Hepatic stellate cell (primary cell): ENCODE data around the gene SMIM14.
"Not testable (repeated sequence)": the region's sequence is repeated elsewhere in the genome, so short reads cannot be mapped to it uniquely, and the experiment has no call there.

ENCODE experiments used
- DNase-seq: peaks from one replicate; pipeline ENCODE4 v3.0.0; 2011; ENCODE audit warnings: low spot score

Gene SMIM14

DNA sequence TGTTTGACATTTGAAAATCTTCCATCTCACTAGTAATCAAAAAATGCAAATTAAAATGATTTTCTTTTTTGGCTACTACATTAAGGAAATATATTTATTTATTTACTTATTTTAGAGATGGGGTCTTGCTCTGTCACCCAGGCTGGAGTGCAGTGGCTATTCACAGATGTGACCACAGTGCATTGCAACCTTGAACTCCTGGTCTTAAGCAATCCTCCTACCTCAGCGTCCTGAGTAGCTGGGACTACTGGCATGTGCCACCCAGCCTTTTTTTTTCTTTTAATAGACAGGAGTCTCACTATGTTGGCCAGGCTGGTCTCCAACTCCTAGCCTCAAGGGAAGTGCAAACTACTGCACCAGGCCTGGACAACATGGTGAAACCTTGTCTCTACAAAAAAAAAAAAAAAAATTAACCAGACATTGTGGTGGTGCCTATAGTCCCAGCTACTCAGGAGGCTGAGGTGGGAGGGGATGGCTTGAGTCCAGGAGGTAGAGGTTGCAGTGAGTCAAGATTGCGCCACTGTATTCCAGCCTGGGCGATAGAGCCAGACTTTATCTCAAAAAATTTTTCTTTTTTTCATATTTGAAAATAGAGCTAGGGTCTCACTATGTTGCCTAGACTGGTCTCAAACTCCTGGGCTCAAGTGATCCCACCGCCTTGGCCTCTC, 4.4 kb upstream of the SMIM14 start:
- no peak for DNase-seq

DNA sequence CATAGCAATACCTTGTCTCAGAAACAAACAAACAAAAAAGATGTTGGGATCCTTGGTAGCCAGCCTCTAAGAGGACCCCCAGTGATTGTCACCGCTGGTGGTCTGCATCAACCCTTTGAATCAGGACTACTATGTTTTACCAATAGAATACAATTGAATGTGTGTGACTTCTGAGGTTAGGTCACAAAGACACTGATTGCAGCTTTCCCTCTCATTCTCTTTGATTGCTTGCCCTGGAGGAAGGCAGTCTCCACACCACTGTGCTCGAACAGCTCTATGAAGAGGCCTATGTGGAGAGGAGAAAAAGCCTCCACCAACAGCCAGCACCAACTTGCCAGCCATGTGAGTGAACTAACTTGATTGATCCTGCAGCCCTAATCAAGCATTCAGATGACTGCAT, 2.8 kb upstream of the SMIM14 start:
- DNase-seq = no peak

DNA sequence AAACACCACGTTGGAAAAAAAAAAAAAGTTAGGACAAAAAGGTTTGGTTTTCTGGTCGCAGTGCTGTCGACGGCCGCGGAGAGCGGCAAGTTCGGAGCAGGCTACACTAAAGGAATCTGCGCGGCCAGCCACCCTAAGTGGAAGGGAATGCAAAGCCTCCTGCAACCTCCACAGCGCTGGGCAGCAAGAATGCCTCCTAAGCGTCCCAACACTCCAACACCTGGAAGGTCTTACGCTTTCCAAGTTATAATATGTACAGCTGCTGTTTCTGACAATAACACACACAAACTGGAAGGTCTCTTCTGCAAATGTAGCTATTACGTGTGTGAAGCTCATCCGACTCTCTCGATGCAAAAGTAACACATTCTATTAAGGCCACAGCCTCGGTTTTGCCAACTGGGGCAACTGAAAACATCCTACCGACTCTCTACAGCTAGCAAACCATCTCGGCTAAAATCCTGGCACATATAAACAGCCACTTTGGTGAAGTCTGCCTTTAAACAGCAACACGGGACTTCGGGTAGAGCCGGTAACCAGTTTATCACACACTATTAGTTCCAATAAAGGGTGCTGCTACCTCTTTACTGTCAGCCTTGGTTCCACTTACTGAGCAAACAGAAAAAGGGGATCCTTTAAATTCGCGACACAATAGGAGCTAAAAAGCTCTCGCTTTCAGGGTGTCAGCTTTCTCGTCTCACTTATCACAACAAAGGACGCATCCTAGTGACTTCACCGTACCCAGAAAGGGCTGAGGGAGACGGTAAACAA, 895 bp downstream of the SMIM14 start:
- peak; percentile 53 for DNase-seq

DNA sequence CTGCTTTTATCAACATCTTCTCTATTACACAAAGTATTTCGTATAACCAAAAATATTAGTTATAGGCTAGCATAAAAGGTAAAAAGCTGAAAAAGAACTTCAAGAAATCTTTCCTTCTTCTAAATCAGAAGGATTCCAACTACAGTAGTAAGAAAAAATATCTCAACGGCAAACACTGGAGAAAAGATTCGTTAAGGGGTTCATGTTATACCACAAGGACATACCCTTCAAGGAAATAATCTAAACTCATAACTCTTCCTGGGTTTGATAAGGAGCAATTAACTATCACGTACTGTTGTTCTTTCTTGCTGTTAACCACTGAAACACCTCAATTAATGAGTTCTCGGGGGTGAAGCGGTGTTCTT, 1.5 kb downstream of the SMIM14 start:
- DNase-seq = no peak

DNA sequence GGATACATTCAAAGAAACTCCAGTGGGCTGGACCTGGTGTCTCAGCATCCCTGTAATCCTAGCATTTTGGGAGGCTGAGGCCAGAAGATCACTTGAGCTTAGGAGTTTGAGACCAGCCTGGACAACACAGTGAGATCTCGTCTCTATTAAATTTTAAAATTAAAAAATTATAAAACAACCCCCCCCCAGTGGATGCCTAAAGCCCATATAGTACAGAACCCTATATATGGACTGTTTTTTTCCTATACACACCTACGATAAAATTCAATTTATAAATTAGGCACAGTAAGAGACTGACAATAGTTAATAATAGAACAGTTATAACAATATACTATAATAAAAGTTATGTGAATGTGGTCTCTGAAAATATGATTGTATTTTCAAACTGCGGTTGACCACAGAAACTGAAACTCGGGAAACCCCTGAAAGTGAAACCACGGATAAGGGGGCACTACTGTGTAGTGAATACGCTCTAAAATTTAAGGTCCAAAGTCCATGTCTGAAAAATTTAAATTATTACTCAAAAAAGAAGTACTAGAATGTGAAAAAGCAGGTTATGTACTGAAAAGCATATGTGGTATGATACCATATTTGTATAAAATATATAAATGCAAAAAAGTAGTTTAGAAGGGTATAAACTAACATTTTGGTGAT, 2.0 kb downstream of the SMIM14 start:
- no peak for DNase-seq

DNA sequence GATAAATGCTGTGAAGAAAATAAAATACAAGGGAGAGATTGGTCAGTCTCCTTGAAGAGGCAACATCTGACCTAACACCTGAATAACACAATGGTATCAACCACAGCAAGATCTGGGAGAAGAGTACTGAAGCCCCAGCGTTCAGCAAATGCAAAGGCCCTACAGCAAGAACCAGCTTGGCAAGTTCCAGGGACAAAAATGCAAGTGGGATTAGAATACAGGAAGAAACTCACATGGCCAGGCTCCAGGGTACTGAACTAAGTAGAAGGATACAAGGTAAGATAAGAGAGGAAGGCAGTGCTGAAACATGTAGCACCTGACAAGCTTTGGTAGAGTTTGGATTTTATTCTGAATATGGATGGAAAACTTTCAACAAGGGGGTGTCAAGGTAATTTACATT, 3.6 kb downstream of the SMIM14 start:
- no peak for DNase-seq

DNA sequence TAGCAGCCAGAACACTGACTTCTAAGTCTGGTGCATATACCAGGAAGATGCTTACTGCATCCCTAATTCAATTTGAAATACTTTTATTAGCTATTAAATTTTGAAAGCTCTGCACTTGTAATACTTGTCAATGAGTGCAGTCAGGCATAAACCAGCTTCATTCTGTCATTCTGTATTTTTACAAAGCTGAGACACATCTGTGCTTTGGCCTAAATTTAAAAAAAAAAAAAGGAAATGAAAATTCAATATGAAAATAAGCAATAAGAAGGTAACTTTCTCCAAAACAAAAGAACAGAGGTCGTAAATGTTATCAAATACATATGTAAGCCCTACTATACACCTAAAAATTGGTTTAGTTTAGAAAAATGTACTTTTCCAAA, 7.0 kb downstream of the SMIM14 start:
- no peak for DNase-seq

DNA sequence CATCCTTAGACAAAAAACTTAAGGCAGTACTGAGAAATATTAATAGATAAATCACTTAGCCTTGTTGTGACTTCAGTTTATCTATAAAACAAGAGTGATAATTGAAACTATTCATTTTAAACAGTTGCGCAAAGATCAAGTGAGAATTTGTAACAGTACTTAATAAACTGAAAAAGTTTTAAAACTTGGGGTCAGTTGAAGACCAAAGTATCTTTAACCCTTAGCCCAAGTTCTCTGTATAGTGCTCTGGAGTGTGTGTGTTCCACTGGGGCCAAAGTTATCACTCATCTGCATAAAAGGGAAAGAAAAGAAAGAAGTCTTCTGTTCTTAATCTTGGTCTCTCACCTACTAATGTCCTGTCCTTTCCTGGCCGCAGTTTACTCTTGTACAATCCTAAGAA, 11.3 kb downstream of the SMIM14 start:
- DNase-seq = no peak

DNA sequence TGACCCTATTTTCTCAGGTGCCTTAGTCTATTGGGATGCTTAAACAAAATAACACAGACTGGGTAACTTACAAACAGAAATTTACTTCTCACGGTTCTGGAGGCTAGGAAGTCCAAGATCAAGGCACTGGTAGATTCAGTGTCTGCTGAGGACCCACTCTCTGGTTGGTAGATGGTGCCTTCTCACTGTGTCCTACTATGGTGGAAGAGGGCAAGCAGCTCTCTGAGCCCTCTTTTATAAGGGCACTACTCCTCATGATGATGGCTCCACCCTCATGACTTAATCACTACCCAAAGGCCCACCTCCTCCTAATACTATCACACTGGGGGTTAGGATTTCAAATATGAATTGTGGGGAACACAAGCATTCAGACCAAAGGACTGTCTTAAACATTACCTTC, 11.8 kb downstream of the SMIM14 start:
- DNase-seq = no peak

DNA sequence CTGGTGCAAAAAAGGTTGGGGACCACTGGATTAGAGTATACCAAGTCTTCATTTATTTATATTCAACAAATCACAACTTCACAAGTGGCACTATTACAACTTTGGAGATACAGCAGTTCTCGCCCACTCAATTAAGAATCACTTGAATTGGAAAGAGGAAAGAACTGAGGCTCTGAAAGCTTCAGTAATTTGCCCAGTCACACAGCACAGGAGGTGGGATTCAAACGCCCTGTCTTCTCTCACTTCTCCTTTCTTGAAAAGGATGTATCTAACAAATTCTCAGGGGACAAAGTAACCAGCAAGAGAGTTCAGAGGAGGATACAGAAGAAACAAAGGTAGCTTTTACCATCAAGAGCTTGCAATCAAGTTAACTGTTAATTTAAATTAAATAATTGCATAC, 12.4 kb downstream of the SMIM14 start:
- DNase-seq = no peak

DNA sequence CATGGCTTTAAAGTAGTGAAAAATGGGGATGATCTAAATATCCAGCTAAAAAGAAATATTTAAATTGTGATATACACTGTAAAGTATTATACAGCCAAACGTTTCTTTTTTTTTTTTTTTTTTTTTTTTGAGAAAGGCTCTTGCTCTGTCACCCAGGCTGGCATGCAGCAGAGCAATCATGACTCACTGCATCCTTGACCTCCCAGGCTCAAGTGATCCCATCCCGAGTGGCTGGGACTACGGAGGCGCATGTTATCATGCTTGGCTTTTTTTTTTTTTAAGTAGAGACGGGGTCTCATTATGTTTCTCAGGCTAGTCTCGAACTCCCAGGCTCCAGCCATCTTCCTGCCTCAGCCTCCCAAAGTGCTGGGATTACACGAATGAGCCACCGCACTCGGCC, 17.1 kb downstream of the SMIM14 start:
- peak; percentile 27 for DNase-seq

DNA sequence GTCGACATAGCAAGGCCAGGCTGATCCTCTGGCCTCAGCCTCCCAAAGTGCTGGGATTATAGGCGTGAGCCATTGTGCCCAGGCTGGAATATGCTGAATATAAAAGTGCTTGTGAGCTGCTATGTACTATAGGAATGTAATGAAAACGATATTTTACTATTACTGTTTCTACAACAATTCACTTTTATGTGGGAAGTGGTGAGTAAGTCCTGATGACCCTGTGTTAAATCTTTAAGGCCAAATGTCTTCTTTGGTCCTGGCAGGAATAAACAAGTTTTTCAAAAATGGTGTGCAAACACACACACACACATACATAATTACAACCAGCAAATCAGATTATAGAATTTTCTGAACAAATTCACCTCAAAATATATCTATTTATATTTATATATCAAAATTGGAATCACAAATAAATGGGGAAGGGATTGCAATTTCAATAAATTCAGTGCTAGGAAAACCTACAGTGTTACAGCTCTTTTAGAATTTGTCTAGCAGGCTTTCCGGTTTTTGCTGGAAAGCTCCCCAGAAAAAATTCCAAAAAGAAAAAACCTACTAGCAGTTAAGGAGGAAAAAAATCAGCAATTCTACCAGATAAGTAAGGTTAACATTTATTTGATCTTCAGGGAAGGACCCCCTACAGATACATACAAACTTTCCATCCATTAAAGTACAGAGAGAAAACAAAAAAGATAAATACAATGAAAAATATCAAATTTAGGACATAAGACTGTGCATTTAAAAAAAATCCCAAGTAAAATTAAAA, 17.9 kb downstream of the SMIM14 start:
- DNase-seq = no peak

DNA sequence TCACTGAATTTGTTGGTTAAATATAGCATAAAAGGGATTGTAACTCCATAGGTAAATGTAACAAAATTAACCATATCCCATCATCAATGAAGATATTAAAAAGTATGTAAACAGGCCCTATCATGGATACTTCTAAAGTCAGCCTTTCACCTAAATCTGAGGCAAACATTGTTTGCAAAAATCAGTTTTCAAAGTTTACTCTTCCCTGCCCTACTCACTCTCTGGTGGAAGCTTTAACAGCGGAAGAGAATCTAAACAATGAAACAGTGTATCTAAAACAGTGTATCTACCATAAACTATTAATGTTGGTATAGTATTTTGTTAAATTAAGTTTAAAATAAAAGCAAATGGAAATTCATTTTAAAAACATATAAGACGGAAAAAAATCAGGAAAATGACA, 21.1 kb downstream of the SMIM14 start:
- no peak for DNase-seq

DNA sequence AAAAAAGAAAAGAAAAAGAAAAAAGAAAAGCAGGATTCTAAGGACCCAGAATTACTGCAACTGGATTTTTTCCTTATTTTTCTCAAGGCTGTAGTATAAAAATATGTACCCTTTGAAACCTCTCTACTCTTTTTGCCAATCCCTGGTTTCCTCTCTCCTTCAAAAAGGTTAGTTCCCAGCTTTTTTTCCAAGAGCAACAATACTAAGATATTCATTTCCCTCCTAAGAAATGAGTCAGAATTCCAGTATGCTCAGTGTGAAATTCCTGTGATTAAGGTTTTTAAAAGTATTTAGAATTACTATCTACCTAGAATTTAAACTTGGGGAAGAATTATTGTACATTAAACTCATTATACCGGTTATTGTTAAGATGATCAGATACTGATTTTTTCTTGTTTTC, 22.0 kb downstream of the SMIM14 start:
- peak; percentile 10 for DNase-seq

DNA sequence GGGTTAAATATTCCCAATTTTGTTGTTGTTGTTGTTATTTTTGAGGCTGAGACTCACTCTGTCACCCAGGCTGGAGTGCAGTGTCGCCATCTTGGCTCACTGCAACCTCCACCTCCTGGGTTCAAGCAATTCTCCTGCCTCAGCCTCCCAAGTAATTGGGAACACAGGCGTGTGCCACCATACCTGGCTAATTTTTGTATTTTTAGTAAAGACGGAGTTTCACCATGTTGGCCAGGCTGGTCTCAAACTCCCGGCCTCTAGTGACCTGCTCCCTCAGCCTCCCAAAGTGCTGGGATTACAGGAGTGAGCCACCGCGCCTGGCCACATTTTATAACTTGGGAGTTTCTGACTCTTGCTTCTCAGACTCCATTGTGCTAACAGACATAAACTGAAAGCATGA, 22.6 kb downstream of the SMIM14 start:
- DNase-seq = not testable (repeated sequence)

DNA sequence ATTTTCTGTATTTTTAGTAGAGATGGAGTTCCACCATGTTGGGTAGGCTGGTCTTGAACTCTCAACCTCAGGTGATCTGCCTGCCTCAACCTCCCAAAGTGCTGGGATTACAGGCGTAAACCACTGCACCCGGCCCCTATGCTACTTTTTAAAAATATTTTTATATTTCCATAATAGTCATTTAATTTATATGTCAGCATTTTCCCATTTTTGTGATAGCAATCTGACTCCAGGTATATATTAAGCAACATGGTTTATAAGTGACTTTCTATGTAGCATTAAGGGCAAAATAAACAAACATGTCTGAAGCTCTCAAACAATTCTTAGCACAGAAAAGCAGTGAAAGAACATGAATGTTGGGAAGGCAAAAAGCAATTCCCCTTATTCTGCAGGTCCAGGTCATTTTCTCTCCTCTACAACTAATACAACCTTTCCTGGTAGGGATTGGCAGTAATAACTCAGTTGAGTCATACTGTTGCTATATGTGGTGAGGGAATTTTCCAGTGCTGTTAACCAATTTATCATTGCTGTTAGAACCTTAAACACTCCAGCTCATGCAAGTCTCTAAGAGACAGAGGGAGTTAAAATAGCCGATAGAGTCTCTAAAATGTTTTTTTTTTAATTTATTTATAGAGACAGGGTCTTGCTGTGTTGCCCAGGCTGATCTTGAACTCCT, 24.0 kb downstream of the SMIM14 start:
- DNase-seq = peak; percentile 38

DNA sequence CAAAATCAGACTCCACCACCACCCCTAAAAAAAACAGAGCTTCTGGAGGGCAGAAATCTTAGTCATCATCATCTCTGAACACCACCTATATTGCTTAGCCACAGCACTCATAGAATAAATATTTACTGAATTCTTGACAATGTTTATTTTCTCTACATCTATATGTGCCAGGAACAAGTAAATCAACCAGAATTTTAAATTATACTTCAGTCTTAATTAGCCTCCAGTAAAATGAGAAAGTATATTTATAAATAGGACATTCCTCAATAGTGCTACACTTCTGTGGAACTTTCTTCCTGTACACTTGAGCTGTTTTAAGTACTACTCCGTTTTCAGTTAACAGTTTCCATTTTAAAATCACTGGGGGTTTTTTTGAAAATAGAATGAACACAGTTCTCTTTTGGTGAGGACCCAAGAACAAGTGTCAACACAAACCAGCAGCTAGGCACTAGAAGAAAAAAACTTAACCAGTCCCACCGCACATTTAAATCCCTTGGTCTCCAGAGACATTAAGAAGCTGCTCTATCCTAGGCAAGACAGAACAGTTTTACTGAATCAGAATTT, 25.5 kb downstream of the SMIM14 start:
- peak; percentile 39 for DNase-seq

DNA sequence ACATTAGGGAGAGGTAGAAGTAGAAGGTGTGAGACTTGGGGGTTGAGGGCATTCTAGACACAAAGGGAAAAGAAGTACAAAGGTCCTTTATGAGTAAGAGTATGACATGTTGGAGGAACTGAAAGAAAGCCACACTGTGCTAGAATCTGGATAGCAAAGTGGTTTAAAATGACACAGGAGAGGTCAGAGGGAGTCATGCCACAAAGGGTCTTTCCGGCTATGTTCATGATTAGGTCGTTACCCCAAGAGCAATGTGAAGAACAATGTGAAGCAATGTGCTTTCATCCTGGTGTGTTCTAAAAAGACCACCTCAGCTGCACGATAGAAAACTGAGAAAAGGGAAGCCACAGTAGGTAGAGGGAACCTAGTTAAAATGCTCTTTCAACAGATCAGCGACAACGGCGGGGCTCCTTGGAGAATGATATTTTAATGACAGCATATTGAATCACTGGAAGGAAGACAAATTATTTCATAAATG, 29.2 kb downstream of the SMIM14 start:
- DNase-seq = no peak

DNA sequence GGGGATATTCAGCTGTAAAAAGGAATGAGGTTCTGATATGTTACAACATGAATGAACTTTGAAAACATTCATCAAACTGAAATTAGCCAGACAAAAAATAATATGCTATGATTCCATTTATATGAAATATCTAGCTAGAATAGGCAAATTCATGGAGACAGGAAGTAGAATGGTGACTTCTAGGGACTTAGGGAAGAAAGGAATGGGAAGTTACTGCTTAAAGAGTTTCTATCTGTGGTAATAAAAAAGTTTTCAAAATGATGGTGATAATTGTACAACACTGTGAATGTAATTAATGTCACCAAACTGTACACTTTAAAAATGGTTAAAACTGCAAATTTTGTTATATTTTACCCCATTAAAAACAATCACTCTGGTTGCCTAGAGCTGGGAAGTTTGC, 30.2 kb downstream of the SMIM14 start:
- no peak for DNase-seq

DNA sequence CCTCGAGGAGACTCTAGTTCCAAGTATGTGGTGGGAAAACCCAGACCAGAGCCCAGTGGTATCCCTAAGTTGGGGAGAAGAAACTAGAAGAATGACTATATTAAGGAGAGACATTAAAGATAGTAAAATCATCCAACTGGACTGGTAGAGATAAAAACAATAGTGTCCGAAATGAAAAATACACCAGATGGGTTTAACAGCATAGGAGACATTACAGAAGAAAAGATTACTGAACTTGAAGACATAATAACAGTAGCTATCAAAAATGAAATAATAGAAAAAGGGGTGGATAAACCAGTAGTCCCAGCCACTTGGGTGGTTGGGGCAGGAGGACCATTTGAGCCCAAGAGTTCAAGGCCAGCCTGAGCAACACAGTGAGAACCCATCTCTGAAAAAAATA, 31.9 kb downstream of the SMIM14 start:
- DNase-seq = no peak

DNA sequence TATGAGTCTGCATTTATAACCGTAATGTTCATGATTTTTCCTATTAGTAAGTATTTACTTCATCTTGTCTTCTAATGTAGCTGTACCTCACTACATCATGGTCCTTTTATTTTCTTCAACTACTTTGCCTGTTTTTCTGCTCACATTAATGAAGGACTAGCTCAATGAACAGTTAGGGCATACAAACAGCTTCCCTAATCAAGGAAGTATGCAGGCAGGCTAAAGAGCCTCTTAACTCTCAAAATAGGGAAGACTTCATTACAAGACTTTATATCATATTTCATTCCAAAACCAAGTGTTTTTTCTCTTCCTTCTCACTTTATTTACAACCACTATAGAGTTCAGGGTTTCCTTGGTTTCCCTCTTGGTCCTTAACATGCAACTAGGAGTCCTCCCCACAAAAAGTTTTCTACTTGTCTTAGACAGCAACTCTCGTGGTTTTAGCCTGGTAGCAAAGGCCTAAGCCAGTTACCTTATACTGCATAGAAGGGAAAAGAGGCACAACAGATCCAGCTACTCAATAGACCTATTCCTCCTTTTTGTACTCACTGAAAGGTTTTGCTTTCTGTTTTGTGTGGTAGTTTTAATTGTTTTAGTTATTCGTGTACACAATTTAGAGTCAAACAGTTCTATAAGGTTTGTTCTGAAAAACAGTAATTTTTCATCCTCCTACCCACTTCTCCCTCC, 40.8 kb downstream of the SMIM14 start:
- no peak for DNase-seq
